AG09309 (cell line): Measurements from ENCODE around the gene MPPE1.

Source experiments
- DNase-seq: peaks from one replicate; pipeline ENCODE4 v3.0.0-alpha.2; 2010; ENCODE audit warnings: low read depth
- H3K4me3 ChIP-seq: 2 replicates; pipeline ENCODE4 v1.5.1; 2011; ENCODE audit warnings: mild to moderate bottlenecking, low read depth, low read length, moderate library complexity; ENCODE audit not compliant: control insufficient read depth
- TF ChIP-seq, protein P1 (sequence below): IDR thresholded peaks from 2 replicates; pipeline ENCODE4 v1.5.1; 2011; ENCODE audit warnings: mild to moderate bottlenecking, low read depth, low read length, inconsistent platforms; ENCODE audit not compliant: insufficient read depth, control insufficient read depth; ENCODE audit errors: missing control alignments

Gene MPPE1

DNA sequence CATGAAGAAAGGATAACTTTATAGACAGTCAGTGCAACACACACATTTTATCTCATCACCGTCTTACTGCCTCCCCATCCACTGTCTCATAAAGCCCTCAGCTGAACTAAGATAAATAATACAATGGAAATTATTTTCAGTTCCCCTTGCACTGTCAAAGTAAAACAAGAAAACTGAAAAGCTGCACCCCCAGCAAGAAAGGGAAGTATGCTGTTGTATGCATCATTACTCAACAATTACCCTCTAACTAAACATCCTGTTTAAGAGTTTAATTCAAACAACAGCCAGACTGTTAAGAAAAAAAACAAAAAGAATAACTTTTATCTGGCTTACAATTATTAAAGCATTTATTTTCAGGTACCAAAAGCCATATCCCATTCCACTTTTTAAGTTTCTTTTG, 25.0 kb downstream of the MPPE1 start:
- no peak for DNase-seq
- no peak overlapping the region for H3K4me3 ChIP-seq
- TF ChIP-seq, protein P1, sequence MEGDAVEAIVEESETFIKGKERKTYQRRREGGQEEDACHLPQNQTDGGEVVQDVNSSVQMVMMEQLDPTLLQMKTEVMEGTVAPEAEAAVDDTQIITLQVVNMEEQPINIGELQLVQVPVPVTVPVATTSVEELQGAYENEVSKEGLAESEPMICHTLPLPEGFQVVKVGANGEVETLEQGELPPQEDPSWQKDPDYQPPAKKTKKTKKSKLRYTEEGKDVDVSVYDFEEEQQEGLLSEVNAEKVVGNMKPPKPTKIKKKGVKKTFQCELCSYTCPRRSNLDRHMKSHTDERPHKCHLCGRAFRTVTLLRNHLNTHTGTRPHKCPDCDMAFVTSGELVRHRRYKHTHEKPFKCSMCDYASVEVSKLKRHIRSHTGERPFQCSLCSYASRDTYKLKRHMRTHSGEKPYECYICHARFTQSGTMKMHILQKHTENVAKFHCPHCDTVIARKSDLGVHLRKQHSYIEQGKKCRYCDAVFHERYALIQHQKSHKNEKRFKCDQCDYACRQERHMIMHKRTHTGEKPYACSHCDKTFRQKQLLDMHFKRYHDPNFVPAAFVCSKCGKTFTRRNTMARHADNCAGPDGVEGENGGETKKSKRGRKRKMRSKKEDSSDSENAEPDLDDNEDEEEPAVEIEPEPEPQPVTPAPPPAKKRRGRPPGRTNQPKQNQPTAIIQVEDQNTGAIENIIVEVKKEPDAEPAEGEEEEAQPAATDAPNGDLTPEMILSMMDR: no peak

DNA sequence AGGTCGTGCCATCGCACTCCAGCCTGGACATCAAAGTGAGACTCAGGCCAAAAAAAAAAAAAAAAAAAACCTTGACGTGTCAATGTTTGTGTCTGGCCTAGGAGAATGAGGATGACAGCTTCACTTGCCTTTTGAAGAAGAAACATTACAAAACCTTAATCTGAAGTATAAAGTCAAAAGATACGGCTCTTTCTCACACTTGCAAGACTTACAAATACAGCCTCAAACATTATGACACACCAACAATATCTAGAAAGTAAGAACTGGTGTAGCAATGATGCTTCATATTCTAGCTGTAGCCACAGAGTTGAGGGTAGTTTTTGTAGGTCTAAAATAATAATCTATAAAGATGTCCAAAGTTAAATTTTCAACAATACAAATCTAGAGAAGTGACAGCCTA, 25.5 kb downstream of the MPPE1 start:
- no peak for DNase-seq
- H3K4me3 ChIP-seq: no peak overlapping the region
- TF ChIP-seq, protein P1: no peak

DNA sequence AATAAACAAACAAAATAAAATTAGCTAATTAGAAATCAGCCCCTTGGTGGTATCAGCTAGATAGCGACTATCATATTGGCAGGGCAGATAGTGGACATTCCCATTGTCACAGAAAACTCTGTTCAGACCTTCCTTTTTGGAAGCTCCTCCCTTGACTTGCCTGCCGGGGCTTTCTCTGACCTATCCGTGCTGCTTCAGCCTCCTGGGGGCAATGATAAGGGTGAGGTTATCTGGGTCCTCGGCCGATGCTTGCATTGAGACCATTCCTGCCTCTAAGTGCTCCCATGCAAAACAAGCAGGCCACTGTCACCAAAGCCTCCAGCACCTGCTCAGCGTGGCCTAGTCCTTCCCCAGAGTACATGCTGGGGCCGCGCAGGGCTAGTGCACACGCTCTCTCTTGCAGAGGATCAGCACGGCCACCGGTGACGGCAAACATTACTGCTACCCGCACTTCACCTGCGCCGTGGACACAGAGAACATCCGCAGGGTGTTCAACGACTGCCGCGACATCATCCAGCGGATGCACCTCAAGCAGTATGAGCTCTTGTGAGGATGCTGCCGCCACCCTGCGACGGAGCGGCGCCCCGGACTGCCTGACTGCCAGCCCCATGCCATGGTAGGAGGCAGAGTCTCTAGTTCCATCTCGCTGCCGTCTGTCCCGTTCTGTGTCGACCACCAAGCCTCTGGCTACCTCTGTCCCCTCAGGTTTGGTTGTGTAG, 27.4 kb downstream of the MPPE1 start:
- TF ChIP-seq, protein P1: no peak
- no peak for DNase-seq
- H3K4me3 ChIP-seq: no peak overlapping the region

DNA sequence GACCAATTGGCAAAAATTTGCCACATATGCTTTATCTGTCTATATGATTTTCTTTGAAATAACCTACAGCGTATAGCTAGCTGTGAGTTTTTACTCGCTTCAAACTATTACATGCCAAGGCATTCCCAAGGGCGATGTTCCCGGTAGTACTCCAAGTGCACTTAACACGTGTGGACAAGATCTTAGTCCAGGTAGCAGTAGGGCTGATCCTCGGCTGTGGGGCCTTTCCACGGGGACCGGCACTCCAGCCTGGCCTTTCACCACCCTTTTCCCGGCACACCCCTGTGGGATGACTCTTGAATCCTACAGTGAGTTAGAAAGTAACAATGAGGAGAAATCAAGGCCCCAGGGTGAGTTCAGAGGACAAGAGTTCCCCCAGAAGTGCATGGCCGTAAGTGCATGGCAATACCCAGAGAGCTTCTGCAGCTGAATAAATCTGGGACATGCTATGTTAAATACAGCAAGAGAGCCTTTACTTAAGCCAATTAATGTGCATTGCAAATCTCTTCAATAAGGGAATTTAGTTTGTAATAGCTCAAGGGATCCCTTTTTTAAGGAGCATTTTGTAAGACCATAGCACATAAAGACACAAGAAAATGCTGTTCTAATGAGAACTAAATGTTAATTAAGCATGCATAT, 30.5 kb downstream of the MPPE1 start:
- TF ChIP-seq, protein P1: no peak
- no peak for DNase-seq
- no peak overlapping the region for H3K4me3 ChIP-seq

DNA sequence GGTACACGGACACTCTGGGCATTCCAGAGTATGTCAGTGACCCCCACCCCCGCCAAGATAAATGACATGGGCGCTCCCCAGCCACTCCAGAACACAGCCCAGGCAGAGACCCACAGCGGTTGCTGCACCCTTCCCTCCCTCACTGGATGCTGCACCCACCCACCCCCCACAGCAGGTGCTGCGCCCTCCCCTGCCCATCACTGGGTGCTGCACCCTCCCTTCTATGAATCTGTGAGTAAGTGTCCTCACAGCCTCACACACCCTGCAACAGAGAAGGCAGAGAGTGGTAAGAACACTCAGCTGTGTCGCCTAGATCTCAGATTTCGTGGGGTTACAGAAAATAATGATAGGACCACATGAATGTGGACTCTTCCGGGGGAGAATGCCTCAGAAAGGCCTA, 33.4 kb downstream of the MPPE1 start:
- TF ChIP-seq, protein P1: no peak
- no peak for DNase-seq
- no peak overlapping the region for H3K4me3 ChIP-seq

DNA sequence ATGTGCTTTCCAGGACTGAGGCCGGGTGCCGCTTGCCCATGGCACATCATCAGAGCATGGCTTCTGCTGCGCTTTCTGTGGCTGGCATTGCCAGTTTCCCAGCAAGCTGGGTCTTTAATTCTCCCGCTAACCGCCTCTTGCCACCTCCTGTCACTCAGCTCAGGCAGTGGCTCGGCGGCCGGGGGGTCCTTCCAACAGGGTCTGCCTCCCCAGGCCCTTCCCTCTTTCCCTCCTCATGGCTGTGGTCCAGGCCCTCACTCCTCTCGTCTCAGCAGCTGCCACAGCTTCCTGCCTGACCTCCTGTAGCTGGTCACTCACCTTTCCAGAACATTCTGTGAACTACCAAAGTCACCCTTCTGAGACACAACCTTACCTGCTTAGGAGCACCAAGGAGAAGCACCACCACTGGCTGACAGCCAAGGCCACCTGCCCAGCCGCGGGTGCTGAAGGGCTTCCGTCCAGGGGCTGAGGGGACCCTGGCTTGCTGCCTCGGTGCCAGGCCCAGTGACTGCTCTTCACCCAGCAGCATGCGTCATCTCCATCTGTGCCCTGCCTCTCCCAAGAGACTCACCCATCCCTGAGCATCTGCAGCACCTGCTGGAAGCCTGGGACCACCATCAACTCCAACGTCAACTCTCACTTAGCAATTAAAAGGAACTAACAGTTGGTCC, 34.3 kb downstream of the MPPE1 start:
- no peak overlapping the region for H3K4me3 ChIP-seq
- TF ChIP-seq, protein P1: no peak
- DNase-seq: no peak
